SK-N-SH (cell line): ENCODE data around the gene RAPGEF1. TPM values are rescaled to one million over a fixed set of nuclear protein-coding genes. Genes with fewer than 3 reads are reported as not detected.

Experiments
- CTCF ChIA-PET: fragments of 300-600, 350-600 bp; formaldehyde crosslinking; extraction: SDS; loops from one replicate; lab custom pipeline; 2021; lab: Yijun Ruan, JAX
- POLR2A ChIA-PET: fragments of 350-600 bp; sonication (Branson Sonifier 250); formaldehyde crosslinking; extraction: SDS; loops from one replicate; lab custom pipeline; 2020; ENCODE audit warnings: antibody characterized with exemption, inconsistent platforms; lab: Yijun Ruan, JAX
- DNase-seq: peaks from one replicate; pipeline ENCODE4 v3.0.0; 2012
- H2AFZ ChIP-seq: fragments of 200-600 bp; sonication (generic); 2 replicates; pipeline ENCODE4 v1.8.1; 2016; ENCODE audit warnings: antibody characterized with exemption, mild to moderate bottlenecking, low read depth
- H3F3A ChIP-seq: fragments of 200-600 bp; sonication (generic); replicated peaks from 2 replicates; pipeline ENCODE3; 2016; ENCODE audit warnings: antibody characterized with exemption, mild to moderate bottlenecking; ENCODE audit not compliant: insufficient read depth
- H3K27ac ChIP-seq, 2 experiments: fragments of 200-500 bp in 1 of 2; fragments of 200-600 bp in 1 of 2; sonication (Bioruptor generic) in 1 of 2; sonication (generic), shearing (Covaris generic) in 1 of 2; 2 replicates each; pipeline versions ENCODE4 v1.5.1 to v1.6.1; 2014 to 2016; ENCODE audit warnings: low read depth in 2 of 2, inconsistent platforms in 1 of 2, low read length in 1 of 2, mild to moderate bottlenecking in 1 of 2, mixed read lengths in 1 of 2
- H3K27me3 ChIP-seq: fragments of 200-600 bp; sonication (generic), shearing (Covaris generic); 2 replicates; pipeline ENCODE4 v1.6.1; 2016; ENCODE audit warnings: mixed run types; ENCODE audit not compliant: insufficient read depth
- H3K36me3 ChIP-seq, 2 experiments: fragments of 200-500 bp in 1 of 2; fragments of 200-600 bp in 1 of 2; sonication (Bioruptor generic) in 1 of 2; sonication (generic) in 1 of 2; replicated peaks in 1 of 2; 2 replicates each; pipeline versions ENCODE3 to v1.5.1; 2014 to 2016; ENCODE audit warnings: low read length in 1 of 2, mild to moderate bottlenecking in 1 of 2; ENCODE audit not compliant: insufficient read depth in 2 of 2, control insufficient read depth in 1 of 2
- H3K4me1 ChIP-seq, 2 experiments: fragments of 200-500 bp in 1 of 2; fragments of 200-600 bp in 1 of 2; sonication (Bioruptor generic) in 1 of 2; sonication (generic), shearing (Covaris generic) in 1 of 2; 2 replicates each; pipeline versions ENCODE4 v1.5.1 to v1.6.1; 2014 to 2016; ENCODE audit warnings: low read depth in 1 of 2, low read length in 1 of 2, mixed run types in 1 of 2; ENCODE audit not compliant: insufficient read depth in 2 of 2, control insufficient read depth in 1 of 2
- H3K4me2 ChIP-seq: fragments of 200-600 bp; sonication (generic), shearing (Covaris generic); 2 replicates; pipeline ENCODE4 v1.6.1; 2017; ENCODE audit warnings: mixed run types
- H3K4me3 ChIP-seq, 2 experiments: fragments of 200-500 bp in 1 of 2; fragments of 200-600 bp in 1 of 2; sonication (Bioruptor generic) in 1 of 2; sonication (generic), shearing (Covaris generic) in 1 of 2; 2 replicates each; pipeline versions ENCODE4 v1.5.1 to v1.8.1; 2014 to 2016; ENCODE audit warnings: low read depth in 2 of 2, inconsistent platforms in 1 of 2, low read length in 1 of 2, mild to moderate bottlenecking in 1 of 2, mixed read lengths in 1 of 2, moderate library complexity in 1 of 2
- H3K79me2 ChIP-seq: fragments of 200-600 bp; sonication (generic); 2 replicates; pipeline ENCODE4 v1.8.1; 2017; ENCODE audit warnings: mild to moderate bottlenecking; ENCODE audit not compliant: insufficient read depth
- H3K9ac ChIP-seq: fragments of 200-600 bp; sonication (generic); 2 replicates; pipeline ENCODE4 v1.6.1; 2017; ENCODE audit warnings: mixed run types
- H3K9me2 ChIP-seq: fragments of 200-600 bp; sonication (generic); 2 replicates; pipeline ENCODE4 v1.6.1; 2017; ENCODE audit warnings: mixed run types
- H3K9me3 ChIP-seq: fragments of 200-600 bp; sonication (generic); 2 replicates; pipeline ENCODE4 v1.6.1; 2017; ENCODE audit warnings: mixed run types, mild to moderate bottlenecking, moderate library complexity
- H4K20me1 ChIP-seq: fragments of 200-600 bp; sonication (generic); 2 replicates; pipeline ENCODE4 v1.6.1; 2017; ENCODE audit warnings: mild to moderate bottlenecking, mixed run types; ENCODE audit not compliant: insufficient read depth
- ELF1 ChIP-seq: IDR thresholded peaks from 2 replicates; pipeline ENCODE4 v1.4.0; 2012
- EP300 ChIP-seq, 2 experiments: IDR thresholded peaks; 2 replicates each; pipeline versions ENCODE4 v1.4.0 to v1.6.1; 2012; ENCODE audit warnings: borderline replicate concordance in 1 of 2, low read depth in 1 of 2, low read length in 1 of 2
- FOSL2 ChIP-seq: IDR thresholded peaks from 2 replicates; pipeline ENCODE4 v1.4.0; 2012; ENCODE audit warnings: low read depth, mild to moderate bottlenecking, moderate library complexity, borderline replicate concordance
- FOXM1 ChIP-seq: IDR thresholded peaks from 2 replicates; pipeline ENCODE4 v1.4.0; 2012; ENCODE audit warnings: low read depth, mild to moderate bottlenecking
- GABPA ChIP-seq: IDR thresholded peaks from 2 replicates; pipeline ENCODE4 v1.4.0; 2012; ENCODE audit warnings: low read depth, mild to moderate bottlenecking
- JUND ChIP-seq: IDR thresholded peaks from 2 replicates; pipeline ENCODE4 v1.4.0; 2012
- MEF2A ChIP-seq: IDR thresholded peaks from 2 replicates; pipeline ENCODE4 v1.4.0; 2012; ENCODE audit warnings: low read depth, borderline replicate concordance
- MXI1 ChIP-seq: IDR thresholded peaks from 2 replicates; pipeline ENCODE4 v1.6.1; 2012; ENCODE audit warnings: mild to moderate bottlenecking, low read depth, low read length, improper control_type of control experiment
- NFIC ChIP-seq: IDR thresholded peaks from 2 replicates; pipeline ENCODE4 v1.4.0; 2012; ENCODE audit warnings: borderline replicate concordance
- RAD21 ChIP-seq: IDR thresholded peaks from 2 replicates; pipeline ENCODE4 v1.6.1; 2012; ENCODE audit warnings: mild to moderate bottlenecking, low read length
- REST ChIP-seq: IDR thresholded peaks from 2 replicates; pipeline ENCODE4 v1.6.1; 2012; ENCODE audit warnings: mild to moderate bottlenecking, low read depth, low read length, moderate library complexity
- RXRA ChIP-seq: IDR thresholded peaks from 2 replicates; pipeline ENCODE4 v1.4.0; 2012; ENCODE audit warnings: low read depth, mild to moderate bottlenecking, borderline replicate concordance
- SIN3A ChIP-seq: IDR thresholded peaks from 2 replicates; pipeline ENCODE4 v1.6.1; 2012; ENCODE audit warnings: low read depth, mild to moderate bottlenecking, low read length, moderate library complexity, borderline replicate concordance
- SMC3 ChIP-seq: IDR thresholded peaks from 2 replicates; pipeline ENCODE4 v1.6.1; 2012; ENCODE audit warnings: low read depth, low read length, improper control_type of control experiment
- TAF1 ChIP-seq: IDR thresholded peaks from 2 replicates; pipeline ENCODE4 v1.6.1; 2012; ENCODE audit warnings: low read depth, mild to moderate bottlenecking, low read length, moderate library complexity, borderline replicate concordance
- TCF12 ChIP-seq: IDR thresholded peaks from 2 replicates; pipeline ENCODE4 v1.4.0; 2012
- USF2 ChIP-seq: fragments of 150-350 bp; IDR thresholded peaks from 2 replicates; pipeline ENCODE4 v1.6.1; 2017; ENCODE audit warnings: antibody characterized with exemption, low read length, low read depth, borderline replicate concordance
- YY1 ChIP-seq: IDR thresholded peaks from 2 replicates; pipeline ENCODE4 v1.4.0; 2012; ENCODE audit warnings: low read depth, mild to moderate bottlenecking
- whole genome bisulfite sequencing: methylation state at CpG from one replicate; pipeline ENCODE4 v1.1.6; 2017; ENCODE audit warnings: low lambda C conversion rate; 5-methylcytosine and 5-hydroxymethylcytosine counted together
- polyA plus RNA-seq, 3 experiments: library from polyadenylated mRNA; depleted of rRNA; stranded (reverse); fragments of >200 nt; gene quantifications; 2 replicates each; pipeline ENCODE4 v1.2.3, GENCODE V29; 2012
- TF ChIP-seq, protein P1 (sequence below): fragments of 200-600 bp; sonication (generic); IDR thresholded peaks from 2 replicates; pipeline ENCODE4 v1.6.1; 2017; ENCODE audit warnings: antibody characterized with exemption, mild to moderate bottlenecking, moderate library complexity

The RAPGEF1 gene
- polyA plus RNA-seq, 1 of the 3 experiments (the other 2 are of a cell fraction), result 26.2 TPM

DNA sequence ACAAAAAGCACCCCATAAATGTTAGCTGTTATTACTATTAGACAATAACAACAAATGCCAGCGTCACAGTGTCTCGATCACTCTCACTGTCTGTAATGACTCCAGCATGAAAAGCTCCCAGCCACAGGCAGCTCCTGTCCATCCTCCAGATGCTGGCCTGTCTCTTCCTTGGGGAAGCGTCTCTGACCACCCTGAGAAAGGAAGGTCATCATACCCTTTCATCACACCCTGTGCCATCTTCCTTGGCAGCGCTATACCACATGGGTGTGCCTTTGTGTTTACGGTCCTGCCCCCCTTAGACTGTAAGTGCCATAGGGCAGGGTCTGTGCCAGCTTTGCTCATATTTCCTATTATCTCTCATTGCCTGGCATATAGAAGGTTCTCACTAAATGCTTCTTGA lies 104.0 kb downstream of the RAPGEF1 start:
- POLR2A ChIA-PET, result no interaction called here
- Histone ChIP-seq H2AFZ (no peak overlapping the region), H3K79me2 (no peaks in the 10 kb centered on the region), H4K20me1 (no peaks in the 10 kb centered on the region), H3K36me3 (peaks cover 8 to 16% of the 10 kb centered on the region in 2 experiments), H3K27ac (peak overlapping the region in 1 of 2 experiments; percentile 10; a peak in 1 of 4 replicates), H3K9me3 (no peaks in the 10 kb centered on the region), H3K9me2 (no peaks in the 10 kb centered on the region), H3K27me3 (no peaks in the 10 kb centered on the region), H3K4me2 (no peak overlapping the region), H3F3A (no peaks in the 10 kb centered on the region), H3K9ac (no peak overlapping the region), H3K4me3 (no peak overlapping the region), H3K4me1 (peaks cover 3 to 4% of the 10 kb centered on the region in 2 experiments; a peak in 2 of 4 replicates)
- CTCF ChIA-PET, result interaction anchor here (1.7 kb wide), 1 partner anchor 104 kb away, joined by 4 read pairs; the partner anchor contains the start of gene RAPGEF1
- no peak for DNase-seq
- TF ChIP-seq MEF2A (no peak), REST (no peak), EP300 (IDR thresholded peaks at IDR 0.05; ENCODE audit: borderline replicate concordance in 1 of 2, low read depth in 1 of 2, low read length in 1 of 2) (no peak), SIN3A (no peak), TCF12 (no peak), YY1 (no peak), JUND (no peak), RXRA (no peak), FOSL2 (no peak), ELF1 (no peak), USF2 (no peak), TAF1 (no peak), MXI1 (no peak), GABPA (no peak), RAD21 (no peak), SMC3 (no peak), NFIC (no peak), FOXM1 (no peak)
- TF ChIP-seq, protein P1, sequence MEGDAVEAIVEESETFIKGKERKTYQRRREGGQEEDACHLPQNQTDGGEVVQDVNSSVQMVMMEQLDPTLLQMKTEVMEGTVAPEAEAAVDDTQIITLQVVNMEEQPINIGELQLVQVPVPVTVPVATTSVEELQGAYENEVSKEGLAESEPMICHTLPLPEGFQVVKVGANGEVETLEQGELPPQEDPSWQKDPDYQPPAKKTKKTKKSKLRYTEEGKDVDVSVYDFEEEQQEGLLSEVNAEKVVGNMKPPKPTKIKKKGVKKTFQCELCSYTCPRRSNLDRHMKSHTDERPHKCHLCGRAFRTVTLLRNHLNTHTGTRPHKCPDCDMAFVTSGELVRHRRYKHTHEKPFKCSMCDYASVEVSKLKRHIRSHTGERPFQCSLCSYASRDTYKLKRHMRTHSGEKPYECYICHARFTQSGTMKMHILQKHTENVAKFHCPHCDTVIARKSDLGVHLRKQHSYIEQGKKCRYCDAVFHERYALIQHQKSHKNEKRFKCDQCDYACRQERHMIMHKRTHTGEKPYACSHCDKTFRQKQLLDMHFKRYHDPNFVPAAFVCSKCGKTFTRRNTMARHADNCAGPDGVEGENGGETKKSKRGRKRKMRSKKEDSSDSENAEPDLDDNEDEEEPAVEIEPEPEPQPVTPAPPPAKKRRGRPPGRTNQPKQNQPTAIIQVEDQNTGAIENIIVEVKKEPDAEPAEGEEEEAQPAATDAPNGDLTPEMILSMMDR, result no peak
- 89% methylated on average over 5 of the region's 5 CpGs for WGBS
